SK-N-SH (cell line): ENCODE results near the gene TMEM50B.

Source experiments
- CTCF ChIP-seq: fragments of 200-600 bp; sonication (generic); IDR thresholded peaks from 2 replicates; pipeline ENCODE4 v1.6.1; 2017; ENCODE audit warnings: antibody characterized with exemption, mild to moderate bottlenecking, moderate library complexity
- EZH2phosphoT487 ChIP-seq: fragments of 200-600 bp; sonication (generic); IDR thresholded peaks from 2 replicates; pipeline ENCODE4 v1.6.1; 2017; ENCODE audit warnings: low read depth, mixed run types, mild to moderate bottlenecking, antibody characterized with exemption, moderate library complexity, borderline replicate concordance
- FOXJ3 ChIP-seq: sonication (generic); formaldehyde crosslinking; IDR thresholded peaks from 2 replicates; pipeline ENCODE4 v1.5.1; 2020; ENCODE audit warnings: mild to moderate bottlenecking, missing genetic modification reagents
- MEF2A ChIP-seq: IDR thresholded peaks from 2 replicates; pipeline ENCODE4 v1.4.0; 2012; ENCODE audit warnings: low read depth, borderline replicate concordance
- POLR2AphosphoS5 ChIP-seq: IDR thresholded peaks from 2 replicates; pipeline ENCODE4 v1.6.1; 2012; ENCODE audit warnings: low read depth, low read length
- RAD21 ChIP-seq: IDR thresholded peaks from 2 replicates; pipeline ENCODE4 v1.6.1; 2012; ENCODE audit warnings: mild to moderate bottlenecking, low read length
- REST ChIP-seq: IDR thresholded peaks from 2 replicates; pipeline ENCODE4 v1.6.1; 2012; ENCODE audit warnings: mild to moderate bottlenecking, low read depth, low read length, moderate library complexity

GRCh38 chr21:33505833-33506232, 26.1 kb upstream of the TMEM50B start:
- TF ChIP-seq RAD21 = no peak
- TF ChIP-seq FOXJ3 = no peak
- TF ChIP-seq POLR2AphosphoS5 = no peak
- no peak for TF ChIP-seq EZH2phosphoT487
- no peak for TF ChIP-seq REST
- TF ChIP-seq CTCF = no peak
- TF ChIP-seq MEF2A = no peak
